ENCODE results near the gene ITPR3.

The ITPR3 gene

DNA sequence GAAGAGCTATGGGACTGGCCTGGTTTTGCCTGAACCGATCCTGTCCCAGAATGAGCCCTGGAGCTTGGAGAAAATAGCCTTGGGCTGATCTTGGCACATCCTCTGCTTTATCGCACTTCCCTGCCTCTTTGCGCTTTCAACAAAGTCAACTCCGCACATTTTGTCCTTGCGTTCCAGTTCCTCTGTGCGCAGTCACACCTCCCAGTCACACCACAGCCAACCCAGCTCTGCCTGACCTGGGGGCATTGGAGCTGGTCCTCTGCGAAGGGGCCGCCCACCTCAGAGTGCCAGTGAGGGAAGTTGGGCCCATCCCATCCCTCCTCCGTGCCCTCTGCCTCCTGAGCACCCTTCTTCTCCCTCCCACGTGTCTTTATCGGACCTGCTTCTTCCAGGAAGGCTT is 107.3 kb downstream of the ITPR3 start:
- TF ChIP-seq, protein P1, sequence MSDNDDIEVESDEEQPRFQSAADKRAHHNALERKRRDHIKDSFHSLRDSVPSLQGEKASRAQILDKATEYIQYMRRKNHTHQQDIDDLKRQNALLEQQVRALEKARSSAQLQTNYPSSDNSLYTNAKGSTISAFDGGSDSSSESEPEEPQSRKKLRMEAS (IDR thresholded peaks at IDR 0.05) = no peak
- TF ChIP-seq EGR1 (IDR thresholded peaks at IDR 0.05) (no peak), TEAD4 (IDR thresholded peaks at IDR 0.05) (no peak), CREB1 (IDR thresholded peaks at IDR 0.05; ENCODE audit: low read depth) (no peak), FOXM1 (IDR thresholded peaks at IDR 0.05; ENCODE audit: borderline replicate concordance, low read depth) (no peak)
- TF ChIP-seq, protein P2, sequence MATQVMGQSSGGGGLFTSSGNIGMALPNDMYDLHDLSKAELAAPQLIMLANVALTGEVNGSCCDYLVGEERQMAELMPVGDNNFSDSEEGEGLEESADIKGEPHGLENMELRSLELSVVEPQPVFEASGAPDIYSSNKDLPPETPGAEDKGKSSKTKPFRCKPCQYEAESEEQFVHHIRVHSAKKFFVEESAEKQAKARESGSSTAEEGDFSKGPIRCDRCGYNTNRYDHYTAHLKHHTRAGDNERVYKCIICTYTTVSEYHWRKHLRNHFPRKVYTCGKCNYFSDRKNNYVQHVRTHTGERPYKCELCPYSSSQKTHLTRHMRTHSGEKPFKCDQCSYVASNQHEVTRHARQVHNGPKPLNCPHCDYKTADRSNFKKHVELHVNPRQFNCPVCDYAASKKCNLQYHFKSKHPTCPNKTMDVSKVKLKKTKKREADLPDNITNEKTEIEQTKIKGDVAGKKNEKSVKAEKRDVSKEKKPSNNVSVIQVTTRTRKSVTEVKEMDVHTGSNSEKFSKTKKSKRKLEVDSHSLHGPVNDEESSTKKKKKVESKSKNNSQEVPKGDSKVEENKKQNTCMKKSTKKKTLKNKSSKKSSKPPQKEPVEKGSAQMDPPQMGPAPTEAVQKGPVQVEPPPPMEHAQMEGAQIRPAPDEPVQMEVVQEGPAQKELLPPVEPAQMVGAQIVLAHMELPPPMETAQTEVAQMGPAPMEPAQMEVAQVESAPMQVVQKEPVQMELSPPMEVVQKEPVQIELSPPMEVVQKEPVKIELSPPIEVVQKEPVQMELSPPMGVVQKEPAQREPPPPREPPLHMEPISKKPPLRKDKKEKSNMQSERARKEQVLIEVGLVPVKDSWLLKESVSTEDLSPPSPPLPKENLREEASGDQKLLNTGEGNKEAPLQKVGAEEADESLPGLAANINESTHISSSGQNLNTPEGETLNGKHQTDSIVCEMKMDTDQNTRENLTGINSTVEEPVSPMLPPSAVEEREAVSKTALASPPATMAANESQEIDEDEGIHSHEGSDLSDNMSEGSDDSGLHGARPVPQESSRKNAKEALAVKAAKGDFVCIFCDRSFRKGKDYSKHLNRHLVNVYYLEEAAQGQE (IDR thresholded peaks at IDR 0.05; ENCODE audit: low read depth) = no peak

DNA sequence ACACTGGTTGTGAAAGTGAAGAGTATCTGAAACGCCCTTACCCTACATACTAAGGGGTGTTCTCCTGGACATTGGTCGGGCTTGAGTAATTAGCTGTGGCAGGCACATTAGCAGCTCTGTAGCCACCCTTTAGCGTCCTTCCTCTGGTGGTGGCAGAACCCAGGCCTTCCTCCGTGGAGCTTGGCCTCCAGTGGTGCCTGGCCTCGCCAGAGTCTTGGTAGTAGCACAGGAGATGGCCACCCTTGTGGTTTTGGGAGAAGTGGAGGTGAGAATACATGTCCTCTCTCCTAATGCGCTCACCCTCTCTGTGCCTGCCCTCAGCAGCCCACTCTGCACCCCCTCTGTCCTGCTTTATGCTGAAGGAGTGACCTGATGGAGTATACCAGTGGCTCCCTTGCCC is 107.9 kb downstream of the ITPR3 start:
- TF ChIP-seq CEBPB (IDR thresholded peaks at IDR 0.05) (no peak), TCF12 (IDR thresholded peaks at IDR 0.05; ENCODE audit: low read depth) (no peak), RAD21 (IDR thresholded peaks at IDR 0.05; ENCODE audit: low read depth) (no peak), ZBTB7A (IDR thresholded peaks at IDR 0.05; ENCODE audit: low read depth) (no peak), EP300 (IDR thresholded peaks at IDR 0.05; ENCODE audit: borderline replicate concordance) (no peak), FOXM1 (IDR thresholded peaks at IDR 0.05; ENCODE audit: borderline replicate concordance, low read depth) (no peak), TEAD4 (IDR thresholded peaks at IDR 0.05) (no peak), YY1 (IDR thresholded peaks at IDR 0.05; ENCODE audit: low read depth) (no peak), EGR1 (IDR thresholded peaks at IDR 0.05) (no peak), NFIC (IDR thresholded peaks at IDR 0.05) (no peak), TAF1 (IDR thresholded peaks at IDR 0.05; ENCODE audit: low read depth) (no peak)
- TF ChIP-seq, protein P1 (IDR thresholded peaks at IDR 0.05) = no peak
- TF ChIP-seq, protein P3, sequence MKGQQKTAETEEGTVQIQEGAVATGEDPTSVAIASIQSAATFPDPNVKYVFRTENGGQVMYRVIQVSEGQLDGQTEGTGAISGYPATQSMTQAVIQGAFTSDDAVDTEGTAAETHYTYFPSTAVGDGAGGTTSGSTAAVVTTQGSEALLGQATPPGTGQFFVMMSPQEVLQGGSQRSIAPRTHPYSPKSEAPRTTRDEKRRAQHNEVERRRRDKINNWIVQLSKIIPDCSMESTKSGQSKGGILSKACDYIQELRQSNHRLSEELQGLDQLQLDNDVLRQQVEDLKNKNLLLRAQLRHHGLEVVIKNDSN (IDR thresholded peaks at IDR 0.05) = no peak
- TF ChIP-seq, protein P2 (IDR thresholded peaks at IDR 0.05; ENCODE audit: low read depth) = no peak

DNA sequence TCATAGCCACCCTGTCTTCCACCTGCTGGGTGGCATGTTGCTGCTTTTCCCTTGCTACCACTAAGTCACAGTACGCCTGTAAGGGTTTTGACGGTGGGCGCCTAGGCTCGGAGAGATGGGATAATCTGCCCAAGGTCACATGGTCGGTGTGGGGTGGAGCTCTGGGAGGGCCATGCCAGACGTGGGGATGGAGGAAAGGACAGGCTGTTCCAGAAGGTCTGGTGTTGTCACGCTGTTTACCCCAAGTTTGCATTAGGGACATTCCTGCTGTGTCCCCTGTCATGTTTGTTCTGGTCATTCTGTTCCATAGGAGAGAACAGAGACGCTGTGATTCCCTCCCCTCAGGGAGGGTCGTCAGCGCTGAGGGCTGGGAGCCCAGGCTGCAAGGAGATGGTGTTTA is 109.5 kb downstream of the ITPR3 start:
- TF ChIP-seq, protein P3 (IDR thresholded peaks at IDR 0.05) = no peak
- TF ChIP-seq TAF1 (IDR thresholded peaks at IDR 0.05; ENCODE audit: low read depth) (no peak), RAD21 (IDR thresholded peaks at IDR 0.05; ENCODE audit: low read depth) (no peak), TCF12 (IDR thresholded peaks at IDR 0.05; ENCODE audit: low read depth) (no peak), ZBTB7A (IDR thresholded peaks at IDR 0.05; ENCODE audit: low read depth) (no peak), FOXM1 (IDR thresholded peaks at IDR 0.05; ENCODE audit: borderline replicate concordance, low read depth) (no peak), YY1 (IDR thresholded peaks at IDR 0.05; ENCODE audit: low read depth) (no peak)
- TF ChIP-seq, protein P1 (IDR thresholded peaks at IDR 0.05) = no peak

DNA sequence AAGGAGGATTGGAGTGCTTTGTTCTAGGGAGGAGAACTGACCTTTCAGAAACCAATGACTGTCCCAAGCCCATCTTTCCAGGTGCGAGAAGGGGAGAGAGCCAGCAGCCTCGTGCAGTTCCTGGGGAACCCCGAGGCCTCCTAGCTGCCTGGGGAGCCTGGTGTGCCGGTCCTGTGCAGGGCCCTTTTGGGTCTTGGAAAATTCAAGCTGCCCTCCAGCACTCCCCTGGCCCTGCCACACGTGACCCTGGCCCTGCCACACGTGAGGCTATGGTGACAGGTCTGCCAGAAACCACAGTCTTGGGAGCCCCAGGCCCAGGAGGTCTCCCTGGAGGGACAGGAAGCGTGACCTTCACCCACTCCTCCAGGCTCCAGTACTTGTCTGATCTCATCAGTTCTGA is 109.9 kb downstream of the ITPR3 start:
- TF ChIP-seq YY1 (IDR thresholded peaks at IDR 0.05; ENCODE audit: low read depth) = no peak
- no peak for TF ChIP-seq FOXM1 (IDR thresholded peaks at IDR 0.05; ENCODE audit: borderline replicate concordance, low read depth)
- TF ChIP-seq, protein P1 (IDR thresholded peaks at IDR 0.05) = no peak
- TF ChIP-seq, protein P2 (IDR thresholded peaks at IDR 0.05; ENCODE audit: low read depth) = no peak
- no peak for TF ChIP-seq NFIC (IDR thresholded peaks at IDR 0.05)
- no peak for TF ChIP-seq TAF1 (IDR thresholded peaks at IDR 0.05; ENCODE audit: low read depth)
- no peak for TF ChIP-seq CEBPB (IDR thresholded peaks at IDR 0.05)
- TF ChIP-seq TCF12 (IDR thresholded peaks at IDR 0.05; ENCODE audit: low read depth) = no peak
- TF ChIP-seq EP300 (IDR thresholded peaks at IDR 0.05; ENCODE audit: borderline replicate concordance) = no peak
- no peak for TF ChIP-seq RAD21 (IDR thresholded peaks at IDR 0.05; ENCODE audit: low read depth)
- no peak for TF ChIP-seq CREB1 (IDR thresholded peaks at IDR 0.05; ENCODE audit: low read depth)
- no peak for TF ChIP-seq ZBTB7A (IDR thresholded peaks at IDR 0.05; ENCODE audit: low read depth)
- TF ChIP-seq, protein P3 (IDR thresholded peaks at IDR 0.05) = no peak
- no peak for TF ChIP-seq TEAD4 (IDR thresholded peaks at IDR 0.05)
- TF ChIP-seq EGR1 (IDR thresholded peaks at IDR 0.05) = no peak

Measured in Ishikawa (cell line).